Loucy (cell line): ENCODE measurements around the gene IRF2BPL.

ENCODE experiments used
- EZH2phosphoT487 ChIP-seq: fragments of 200-600 bp; IDR thresholded peaks from 2 replicates; pipeline ENCODE4 v1.6.1; 2018; ENCODE audit warnings: antibody characterized with exemption, mild to moderate bottlenecking, moderate library complexity, borderline replicate concordance
- TF ChIP-seq, protein P1 (sequence below): fragments of 200-600 bp; sonication (generic); conservative IDR thresholded peaks from 2 replicates; pipeline ENCODE4 v1.5.1; 2014; ENCODE audit warnings: mild to moderate bottlenecking, antibody characterized with exemption, low read length

DNA sequence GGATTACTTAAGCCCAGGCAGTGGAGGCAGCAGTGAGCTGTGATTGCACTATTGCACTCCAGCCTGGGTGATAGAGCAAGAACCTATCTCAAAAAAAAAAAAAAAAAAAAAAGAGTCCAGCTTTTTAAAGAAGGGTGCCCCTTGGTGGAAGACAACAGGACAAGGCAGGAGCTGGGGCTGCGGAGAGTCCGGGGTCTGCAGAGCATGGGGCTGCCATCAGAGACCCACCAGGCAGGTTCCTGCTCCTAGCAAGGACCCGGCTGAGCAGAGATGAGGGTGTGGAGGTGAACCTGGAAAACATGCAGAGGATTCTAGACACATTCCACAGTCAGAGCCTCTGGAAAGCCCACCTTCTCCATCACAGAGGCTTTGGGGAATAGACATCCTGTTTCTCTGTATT is 48.5 kb upstream of the IRF2BPL start:
- TF ChIP-seq, protein P1, sequence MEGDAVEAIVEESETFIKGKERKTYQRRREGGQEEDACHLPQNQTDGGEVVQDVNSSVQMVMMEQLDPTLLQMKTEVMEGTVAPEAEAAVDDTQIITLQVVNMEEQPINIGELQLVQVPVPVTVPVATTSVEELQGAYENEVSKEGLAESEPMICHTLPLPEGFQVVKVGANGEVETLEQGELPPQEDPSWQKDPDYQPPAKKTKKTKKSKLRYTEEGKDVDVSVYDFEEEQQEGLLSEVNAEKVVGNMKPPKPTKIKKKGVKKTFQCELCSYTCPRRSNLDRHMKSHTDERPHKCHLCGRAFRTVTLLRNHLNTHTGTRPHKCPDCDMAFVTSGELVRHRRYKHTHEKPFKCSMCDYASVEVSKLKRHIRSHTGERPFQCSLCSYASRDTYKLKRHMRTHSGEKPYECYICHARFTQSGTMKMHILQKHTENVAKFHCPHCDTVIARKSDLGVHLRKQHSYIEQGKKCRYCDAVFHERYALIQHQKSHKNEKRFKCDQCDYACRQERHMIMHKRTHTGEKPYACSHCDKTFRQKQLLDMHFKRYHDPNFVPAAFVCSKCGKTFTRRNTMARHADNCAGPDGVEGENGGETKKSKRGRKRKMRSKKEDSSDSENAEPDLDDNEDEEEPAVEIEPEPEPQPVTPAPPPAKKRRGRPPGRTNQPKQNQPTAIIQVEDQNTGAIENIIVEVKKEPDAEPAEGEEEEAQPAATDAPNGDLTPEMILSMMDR: 0 out of 2 replicates have a peak, but pooled peaks have one; percentile 12
- TF ChIP-seq EZH2phosphoT487: no peak
